Pancreas (tissue), 10 donors: ENCODE measurements around the gene CCM2. TPM values are rescaled to one million over a fixed set of nuclear protein-coding genes. Genes with fewer than 3 reads are reported as not detected.

Source experiments
- ATAC-seq, 4 donors: fragments of 200-7000 bp; cut with Tn5 transposase; one replicate each; pipeline versions ENCODE4 v1.8.0 to v1.9.1; 2020; ENCODE audit warnings: mild to moderate bottlenecking in 4 of 4, moderate library complexity in 4 of 4
- DNase-seq, 6 donors: peaks; one replicate each; pipeline ENCODE4 v3.0.0-alpha.2; 2020
- FAIRE-seq: peaks from 2 replicates; lab custom pipeline; 2012; peaks lifted over from hg19 to GRCh38; lab: Jason Lieb, UNC
- H3K27ac ChIP-seq, 4 donors: fragments of 200-600 bp; sonication (generic); 1 replicate in 3 of 4; 2 replicates in 1 of 4; pipeline versions ENCODE4 v1.5.0 to v1.8.0; 2020
- H3K27me3 ChIP-seq, 4 donors: fragments of 200-600 bp; one replicate each; pipeline ENCODE4 v1.8.0; 2021
- H3K36me3 ChIP-seq, 3 donors: fragments of 200-600 bp; sonication (generic) in 1 of 3; one replicate each; pipeline versions ENCODE4 v1.5.0 to v1.8.0; 2020 to 2021
- H3K4me1 ChIP-seq, 3 donors: fragments of 200-600 bp; one replicate each; pipeline ENCODE4 v1.8.0; 2021
- H3K4me3 ChIP-seq, 4 donors: fragments of 200-600 bp; sonication (generic) in 2 of 4; one replicate each; pipeline versions ENCODE4 v1.5.0 to v1.8.0; 2020 to 2021
- H3K9me3 ChIP-seq, 4 donors: fragments of 200-600 bp; one replicate each; pipeline ENCODE4 v1.8.0; 2021
- WGBS, 2 donors: extraction: QIAGEN DNeasy Blood & Tissue Kit; methylation state at CpG; one replicate each; pipeline ENCODE4 v1.1.7; 2013; 5-methylcytosine and 5-hydroxymethylcytosine counted together
- intact Hi-C, 3 donors: fragments of 100-400 bp; cut with DNase I; formaldehyde crosslinking; loops; one replicate each; pipeline versions ENCODE4 v1.11.1 to v1.14.2; 2022
- polyA plus RNA-seq, 2 donors: library from polyadenylated mRNA; stranded (reverse); fragments of 200-250 nt; gene quantifications; one replicate each; pipeline ENCODE4 v1.2.3, GENCODE V29; 2013
- total RNA-seq, 6 donors: library from RNA; stranded (reverse); fragmentation: NEBNext Ultra II Directional in 4 of 6; extraction: Animal tissue kit (Norgen Biotek cat#: 25700) in 4 of 6; gene quantifications; one replicate each; pipeline versions ENCODE4 v1.2.1 to v1.2.4, GENCODE V29; 2021 to 2023
- TF ChIP-seq, protein P1 (sequence below), 4 donors: fragments of 200-600 bp; sonication (generic) in 3 of 4; IDR thresholded peaks; one replicate each; pipeline versions ENCODE4 v1.5.0 to v1.8.0; 2021; ENCODE audit warnings: antibody characterized with exemption in 4 of 4
- donor health status: healthy with polysubstance abuse.
- donor health status: DM: no; HTN: no; CAD: no; lungs with moderate emphysema.
- donor health status: DM: no; HTN: no; CAD: no.
- donor health status: control.
- donor health status: control.
- donor health status: Bipolar disorder and iron deficiency.
- donor health status: DM: yes; HTN: yes; CAD: no.
- donor health status: DM: no; HTN: no; CAD: no.
- donor health status: DM: no; HTN: no; CAD: no.
- donor health status: DM: yes; HTN: yes; CAD: no.

Gene CCM2
- total and polyA plus RNA-seq, 8 donors: 13.4 to 33.7 (median 16.5) TPM

DNA sequence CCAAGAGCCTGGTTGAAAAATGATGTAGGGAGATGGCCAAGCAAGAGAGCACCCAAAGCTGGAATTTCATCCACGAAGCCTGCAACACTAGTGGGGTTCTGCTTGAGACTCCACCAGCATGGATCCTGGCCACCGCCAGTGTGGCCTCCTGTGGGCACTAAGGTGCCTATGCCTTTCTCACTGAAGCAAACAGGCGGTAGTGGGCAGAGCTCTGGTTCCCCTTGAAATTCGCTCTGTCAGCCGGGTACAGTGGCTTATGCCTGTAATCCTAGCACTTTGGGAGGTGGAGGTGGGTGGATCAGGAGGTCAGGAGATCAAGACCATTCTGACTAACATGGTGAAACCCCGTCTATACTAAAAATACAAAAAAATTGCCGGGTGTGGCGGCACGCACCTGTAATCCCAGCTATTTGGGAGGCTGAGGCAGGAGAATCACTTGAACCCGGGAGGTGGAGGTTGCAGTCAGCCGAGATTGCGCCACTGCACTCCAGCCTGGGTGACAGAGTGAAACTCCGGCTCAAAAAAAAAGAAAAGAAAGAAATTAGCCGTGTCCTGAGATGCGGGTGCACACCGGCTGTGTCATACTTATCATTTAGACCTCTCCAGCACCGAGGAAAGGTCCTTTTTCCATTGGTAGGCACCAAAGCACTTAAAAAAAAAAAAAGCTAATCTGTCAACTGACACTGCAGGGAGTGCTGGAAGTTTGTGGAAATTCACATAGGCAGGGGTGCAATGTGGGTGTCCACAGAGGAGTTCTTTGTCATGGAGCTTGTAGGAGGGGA is 28.3 kb downstream of the CCM2 start:
- intact Hi-C loops: no loop called here
- H3K27me3 ChIP-seq: no peaks in the 10 kb centered on the region
- ATAC-seq (peak in 1 of 4 donors; percentile 28), DNase-seq (no peak), FAIRE-seq (no peak)
- H3K9me3 ChIP-seq: no peaks in the 10 kb centered on the region
- peak overlapping the region in 1 of 4 donors; percentile 22 for H3K4me3 ChIP-seq
- WGBS, 2 donors: 85 to 94% methylated on average over 17 of the region's 17 CpGs
- no peak overlapping the region for H3K27ac ChIP-seq
- no peaks in the 10 kb centered on the region for H3K4me1 ChIP-seq
- no peaks in the 10 kb centered on the region for H3K36me3 ChIP-seq
- TF ChIP-seq, protein P1, sequence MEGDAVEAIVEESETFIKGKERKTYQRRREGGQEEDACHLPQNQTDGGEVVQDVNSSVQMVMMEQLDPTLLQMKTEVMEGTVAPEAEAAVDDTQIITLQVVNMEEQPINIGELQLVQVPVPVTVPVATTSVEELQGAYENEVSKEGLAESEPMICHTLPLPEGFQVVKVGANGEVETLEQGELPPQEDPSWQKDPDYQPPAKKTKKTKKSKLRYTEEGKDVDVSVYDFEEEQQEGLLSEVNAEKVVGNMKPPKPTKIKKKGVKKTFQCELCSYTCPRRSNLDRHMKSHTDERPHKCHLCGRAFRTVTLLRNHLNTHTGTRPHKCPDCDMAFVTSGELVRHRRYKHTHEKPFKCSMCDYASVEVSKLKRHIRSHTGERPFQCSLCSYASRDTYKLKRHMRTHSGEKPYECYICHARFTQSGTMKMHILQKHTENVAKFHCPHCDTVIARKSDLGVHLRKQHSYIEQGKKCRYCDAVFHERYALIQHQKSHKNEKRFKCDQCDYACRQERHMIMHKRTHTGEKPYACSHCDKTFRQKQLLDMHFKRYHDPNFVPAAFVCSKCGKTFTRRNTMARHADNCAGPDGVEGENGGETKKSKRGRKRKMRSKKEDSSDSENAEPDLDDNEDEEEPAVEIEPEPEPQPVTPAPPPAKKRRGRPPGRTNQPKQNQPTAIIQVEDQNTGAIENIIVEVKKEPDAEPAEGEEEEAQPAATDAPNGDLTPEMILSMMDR (IDR thresholded peaks at IDR 0.05): no peak

DNA sequence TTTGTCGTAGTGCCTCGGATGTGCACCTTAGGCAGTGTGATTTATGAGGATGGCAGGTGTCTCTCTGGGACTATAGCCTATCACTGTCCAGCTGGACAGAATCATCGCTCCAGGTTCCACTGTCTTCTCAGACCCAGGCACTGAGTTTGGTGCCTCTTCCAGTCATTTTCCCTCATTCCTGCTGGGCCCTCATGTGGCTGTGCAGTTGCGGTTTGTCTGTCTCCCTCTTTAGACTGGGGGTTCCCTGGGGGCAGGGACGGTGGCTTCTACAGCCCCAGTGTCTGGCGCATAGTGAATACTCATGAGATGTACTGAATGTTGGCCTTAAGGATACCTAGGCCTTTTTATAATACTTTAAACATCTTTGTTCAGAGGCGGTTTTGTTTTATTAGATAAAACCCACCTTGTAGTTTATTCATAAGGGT is 28.9 kb downstream of the CCM2 start:
- Histone ChIP-seq H3K9me3 (no peaks in the 10 kb centered on the region), H3K4me3 (no peak overlapping the region), H3K27ac (no peak overlapping the region), H3K36me3 (no peaks in the 10 kb centered on the region), H3K27me3 (no peaks in the 10 kb centered on the region), H3K4me1 (no peaks in the 10 kb centered on the region)
- ATAC-seq (no peak), FAIRE-seq (no peak), DNase-seq (no peak)
- intact Hi-C loops: no loop called here
- WGBS, 2 donors: 90 to 93% methylated on average over 7 of the region's 7 CpGs
- TF ChIP-seq, protein P1 (IDR thresholded peaks at IDR 0.05): no peak

DNA sequence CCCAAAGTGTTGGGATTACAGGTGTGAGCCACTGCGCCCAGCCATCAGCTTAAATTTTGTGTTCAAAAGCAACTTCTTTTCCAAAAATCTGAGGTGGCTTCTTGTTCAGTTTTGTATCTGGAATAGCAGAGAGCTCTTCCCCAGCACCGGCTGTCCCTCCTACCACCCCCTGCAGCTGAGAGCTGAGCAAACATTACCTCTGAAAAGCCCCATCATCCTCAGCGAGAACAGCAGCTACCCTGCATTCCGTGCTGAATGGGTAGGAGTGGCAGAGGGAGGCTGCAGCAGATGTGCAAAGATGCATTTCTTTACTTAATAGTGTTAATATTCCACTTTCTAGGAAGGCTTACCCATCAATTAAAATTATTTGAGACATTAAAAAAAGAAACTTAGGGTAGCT is 31.8 kb downstream of the CCM2 start:
- DNase-seq (no peak), ATAC-seq (peak in 2 of 4 donors; percentile 37 to 52), FAIRE-seq (no peak)
- TF ChIP-seq, protein P1 (IDR thresholded peaks at IDR 0.05): no peak
- Histone ChIP-seq H3K27me3 (no peaks in the 10 kb centered on the region), H3K9me3 (no peaks in the 10 kb centered on the region), H3K36me3 (no peaks in the 10 kb centered on the region), H3K4me1 (no peaks in the 10 kb centered on the region), H3K4me3 (no peak overlapping the region), H3K27ac (no peak overlapping the region)
- intact Hi-C loops: no loop called here
- 80 to 81% methylated on average over 4 of the region's 4 CpGs for WGBS, 2 donors

DNA sequence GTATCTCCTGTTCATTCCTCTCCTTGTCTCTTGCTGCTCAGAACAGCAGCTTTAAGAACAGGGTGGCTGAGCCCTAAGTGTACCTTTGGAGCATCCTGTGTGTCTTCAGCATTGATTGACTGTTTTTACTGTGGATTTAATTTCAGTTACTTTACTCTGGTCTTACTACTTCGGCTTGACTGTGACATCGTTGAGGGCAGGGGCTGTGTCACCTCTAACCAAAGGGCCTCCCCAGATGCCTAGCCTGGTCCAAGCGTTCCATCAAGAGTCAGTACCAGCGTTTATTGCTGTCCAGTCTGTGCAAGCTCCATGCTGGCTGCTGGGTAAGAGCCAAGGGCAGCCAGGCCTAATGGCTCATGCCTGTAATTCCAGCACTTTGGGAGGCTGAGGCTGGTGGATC is 32.4 kb downstream of the CCM2 start:
- Histone ChIP-seq H3K9me3 (no peaks in the 10 kb centered on the region), H3K36me3 (no peaks in the 10 kb centered on the region), H3K4me3 (no peak overlapping the region), H3K27me3 (no peaks in the 10 kb centered on the region), H3K4me1 (no peaks in the 10 kb centered on the region), H3K27ac (no peak overlapping the region)
- no peak for FAIRE-seq
- no peak for ATAC-seq
- TF ChIP-seq, protein P1 (IDR thresholded peaks at IDR 0.05): no peak
- no peak for DNase-seq
- intact Hi-C loops: no loop called here
- WGBS, 2 donors: 87 to 91% methylated on average over 4 of the region's 4 CpGs
